T47D (cell line): Measurements from ENCODE around the gene ERCC4.

Source experiments
- DNase-seq, 2 experiments: peaks; one replicate each; pipeline versions ENCODE4 v3.0.0 to v3.0.0-alpha.2; 2011 to 2012; ENCODE audit warnings: low read depth in 1 of 2, low spot score in 1 of 2
- JUND ChIP-seq: IDR thresholded peaks from 2 replicates; pipeline ENCODE4 v1.6.1; 2012; ENCODE audit warnings: low read depth
- in situ Hi-C: cut with HindIII; loops from 2 replicates; pipeline ENCODE4 v1.10.0; 2016; ENCODE audit warnings: low sequenced_read_pairs, low pct_unique_long_range_greater_than_20kb

The ERCC4 gene

GRCh38 chr16:13915033-13915635, 4.8 kb upstream of the ERCC4 start:
- TF ChIP-seq JUND: no peak
- in situ Hi-C loops: no loop called here
- DNase-seq: no peak

DNA sequence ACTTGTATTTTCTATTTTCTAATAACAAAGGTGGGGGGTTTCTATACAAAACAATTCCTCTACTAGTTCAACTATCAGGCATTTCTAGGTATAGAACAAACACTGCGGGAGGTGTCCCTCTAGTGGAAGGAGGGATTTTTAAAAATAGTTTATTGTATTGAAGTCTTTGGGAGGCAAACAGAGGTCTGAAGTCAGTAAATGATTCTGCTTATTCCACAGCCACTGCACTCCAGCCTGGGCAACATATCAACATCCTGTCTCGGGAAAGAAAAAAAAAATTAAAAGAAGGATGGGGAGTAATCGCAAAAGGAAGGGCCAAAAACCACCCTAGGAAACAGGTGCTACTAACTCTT, 648 bp upstream of the ERCC4 start:
- in situ Hi-C loops: no loop called here
- peak in 1 of 2 experiments; percentile 68 for DNase-seq
- TF ChIP-seq JUND: no peak

GRCh38 chr16:13920510-13920818, 510 bp downstream of the ERCC4 start:
- in situ Hi-C loops: no loop called here
- TF ChIP-seq JUND: no peak
- no peak for DNase-seq

DNA sequence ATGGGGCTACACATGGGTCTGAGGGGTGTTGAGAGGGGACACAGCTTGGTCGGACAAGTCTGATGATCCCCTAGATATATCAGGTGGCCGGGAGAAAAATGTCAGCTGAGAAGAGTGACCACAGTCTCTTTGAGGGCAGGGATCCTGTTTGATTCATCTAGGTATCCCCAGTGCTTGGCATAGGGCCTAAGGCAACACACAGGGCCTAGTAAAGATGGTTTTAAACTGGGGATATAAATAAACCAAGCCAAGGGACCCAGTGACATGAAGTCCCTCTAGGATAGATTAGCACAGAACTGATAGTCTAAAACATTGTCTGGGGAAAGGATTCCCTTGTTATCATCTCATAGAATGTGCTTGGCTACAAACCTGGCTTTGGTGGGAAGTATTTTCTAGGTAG, 1.4 kb downstream of the ERCC4 start:
- TF ChIP-seq JUND: no peak
- in situ Hi-C loops: no loop called here
- no peak for DNase-seq

GRCh38 chr16:13923703-13924298, 3.8 kb downstream of the ERCC4 start:
- in situ Hi-C loops: no loop called here
- no peak for TF ChIP-seq JUND
- peak in 1 of 2 experiments; percentile 63 for DNase-seq

DNA sequence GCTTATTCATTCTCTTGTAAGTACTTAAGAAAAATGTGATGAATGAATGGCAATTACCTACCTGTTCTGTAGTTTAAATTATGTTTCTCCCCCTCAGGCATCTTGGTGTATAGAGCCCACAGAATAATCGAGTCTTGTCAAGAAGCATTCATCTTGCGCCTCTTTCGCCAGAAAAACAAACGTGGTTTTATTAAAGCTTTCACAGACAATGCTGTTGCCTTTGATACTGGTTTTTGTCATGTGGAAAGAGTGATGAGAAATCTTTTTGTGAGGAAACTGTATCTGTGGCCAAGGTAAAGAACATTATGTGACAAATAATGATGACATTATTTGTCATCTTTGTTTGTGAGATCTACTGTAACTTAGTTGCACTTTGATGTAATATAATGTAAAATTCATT, 6.5 kb downstream of the ERCC4 start:
- no peak for DNase-seq
- in situ Hi-C loops: no loop called here
- no peak for TF ChIP-seq JUND

DNA sequence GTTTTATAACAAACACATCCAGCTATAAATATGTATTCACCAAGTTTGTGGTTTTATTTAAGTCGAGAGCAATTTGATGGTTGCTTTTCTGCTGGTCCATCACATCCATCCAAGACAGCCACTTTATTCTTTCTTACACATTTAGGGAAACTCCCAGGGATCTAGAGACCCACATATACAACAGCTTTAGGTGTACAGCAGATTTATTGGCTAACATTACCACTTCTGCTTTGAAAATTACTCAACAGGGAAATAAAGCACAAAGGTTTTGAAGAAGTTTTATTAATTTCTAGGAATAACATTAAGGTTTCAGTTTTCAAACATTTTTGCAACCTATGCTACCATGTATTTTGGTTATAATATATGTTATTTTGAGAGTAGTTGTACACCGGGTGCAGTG, 6.9 kb downstream of the ERCC4 start:
- TF ChIP-seq JUND: no peak
- in situ Hi-C loops: no loop called here
- DNase-seq: no peak

- no peak for DNase-seq
- TF ChIP-seq JUND: no peak
- in situ Hi-C loops: no loop called here
Observed at GRCh38 chr16:13928646-13929045, 8.7 kb downstream of the ERCC4 start.

DNA sequence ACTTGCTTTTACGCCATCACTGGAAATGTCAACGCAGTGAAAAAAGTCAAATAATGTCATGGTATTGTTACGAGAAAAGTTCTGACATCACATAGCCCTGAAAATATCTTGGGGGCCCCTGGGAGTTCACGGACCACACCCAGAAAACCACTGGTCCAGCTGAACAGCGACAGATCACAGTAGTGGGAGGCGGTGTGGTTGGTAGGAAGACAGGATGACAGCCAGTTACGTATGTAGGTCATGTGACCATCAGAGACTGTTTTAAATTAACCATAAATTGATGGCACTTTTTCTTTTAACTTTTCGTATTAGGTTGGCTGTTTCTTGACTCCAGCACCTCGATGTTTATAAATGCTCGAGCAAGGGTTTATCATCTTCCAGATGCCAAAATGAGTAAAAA, 11.9 kb downstream of the ERCC4 start:
- no peak for TF ChIP-seq JUND
- in situ Hi-C loops: no loop called here
- DNase-seq: no peak

DNA sequence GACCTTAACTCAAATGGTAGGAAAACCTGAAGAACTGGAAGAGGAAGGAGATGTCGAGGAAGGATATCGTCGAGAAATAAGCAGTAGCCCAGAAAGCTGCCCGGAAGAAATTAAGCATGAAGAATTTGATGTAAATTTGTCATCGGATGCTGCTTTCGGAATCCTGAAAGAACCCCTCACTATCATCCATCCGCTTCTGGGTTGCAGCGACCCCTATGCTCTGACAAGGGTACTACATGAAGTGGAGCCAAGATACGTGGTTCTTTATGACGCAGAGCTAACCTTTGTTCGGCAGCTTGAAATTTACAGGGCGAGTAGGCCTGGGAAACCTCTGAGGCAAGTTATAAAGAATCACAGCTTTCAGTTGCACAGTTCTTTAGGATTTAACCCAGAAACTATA, 15.5 kb downstream of the ERCC4 start:
- DNase-seq: no peak
- in situ Hi-C loops: no loop called here
- TF ChIP-seq JUND: no peak

DNA sequence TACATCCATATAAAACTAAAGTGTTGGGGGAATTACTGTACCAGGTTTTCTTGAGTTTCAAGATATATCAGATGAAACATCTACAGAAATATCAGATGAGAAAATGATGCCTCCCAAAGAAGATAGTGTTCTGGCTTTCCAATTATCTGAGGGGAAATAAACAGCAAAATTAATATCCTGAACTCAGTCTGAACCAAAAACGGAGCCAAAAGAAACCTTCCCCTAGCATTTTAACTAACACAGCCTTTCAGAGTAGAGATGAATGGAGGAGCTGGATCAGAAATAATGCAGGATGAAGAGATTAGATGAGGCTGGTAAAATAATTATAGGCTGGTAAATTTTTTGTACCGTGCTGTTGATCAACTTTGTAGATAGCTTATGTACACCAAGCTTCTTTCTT, 16.2 kb downstream of the ERCC4 start:
- no peak for DNase-seq
- TF ChIP-seq JUND: no peak
- in situ Hi-C loops: no loop called here

GRCh38 chr16:13936596-13937081, 16.7 kb downstream of the ERCC4 start:
- TF ChIP-seq JUND: no peak
- no peak for DNase-seq
- in situ Hi-C loops: no loop called here

DNA sequence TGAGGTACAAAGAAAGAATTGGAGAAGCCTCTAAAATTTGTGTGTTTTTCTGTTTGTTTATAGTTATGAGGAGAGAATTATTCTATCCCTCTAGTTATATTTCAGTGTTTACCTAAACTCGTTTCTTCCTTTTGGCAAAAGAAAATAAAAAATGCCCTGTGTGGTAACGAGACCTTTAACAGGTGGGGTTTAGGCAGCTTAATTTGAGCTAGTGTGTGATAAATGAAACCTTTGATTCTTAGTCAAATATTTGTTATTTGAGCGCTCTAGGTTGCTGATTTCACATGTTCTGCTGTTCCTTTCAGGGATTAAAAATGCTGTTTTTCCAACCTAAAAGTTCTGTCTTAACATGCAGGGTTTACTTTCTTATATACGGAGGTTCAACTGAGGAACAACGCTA, 17.5 kb downstream of the ERCC4 start:
- DNase-seq: no peak
- in situ Hi-C loops: no loop called here
- no peak for TF ChIP-seq JUND

- DNase-seq: no peak
- in situ Hi-C loops: no loop called here
- no peak for TF ChIP-seq JUND
Observed at GRCh38 chr16:13938480-13938879, 18.5 kb downstream of the ERCC4 start.
